Measurements from ENCODE around the gene ISYNA1.

The ISYNA1 gene

DNA sequence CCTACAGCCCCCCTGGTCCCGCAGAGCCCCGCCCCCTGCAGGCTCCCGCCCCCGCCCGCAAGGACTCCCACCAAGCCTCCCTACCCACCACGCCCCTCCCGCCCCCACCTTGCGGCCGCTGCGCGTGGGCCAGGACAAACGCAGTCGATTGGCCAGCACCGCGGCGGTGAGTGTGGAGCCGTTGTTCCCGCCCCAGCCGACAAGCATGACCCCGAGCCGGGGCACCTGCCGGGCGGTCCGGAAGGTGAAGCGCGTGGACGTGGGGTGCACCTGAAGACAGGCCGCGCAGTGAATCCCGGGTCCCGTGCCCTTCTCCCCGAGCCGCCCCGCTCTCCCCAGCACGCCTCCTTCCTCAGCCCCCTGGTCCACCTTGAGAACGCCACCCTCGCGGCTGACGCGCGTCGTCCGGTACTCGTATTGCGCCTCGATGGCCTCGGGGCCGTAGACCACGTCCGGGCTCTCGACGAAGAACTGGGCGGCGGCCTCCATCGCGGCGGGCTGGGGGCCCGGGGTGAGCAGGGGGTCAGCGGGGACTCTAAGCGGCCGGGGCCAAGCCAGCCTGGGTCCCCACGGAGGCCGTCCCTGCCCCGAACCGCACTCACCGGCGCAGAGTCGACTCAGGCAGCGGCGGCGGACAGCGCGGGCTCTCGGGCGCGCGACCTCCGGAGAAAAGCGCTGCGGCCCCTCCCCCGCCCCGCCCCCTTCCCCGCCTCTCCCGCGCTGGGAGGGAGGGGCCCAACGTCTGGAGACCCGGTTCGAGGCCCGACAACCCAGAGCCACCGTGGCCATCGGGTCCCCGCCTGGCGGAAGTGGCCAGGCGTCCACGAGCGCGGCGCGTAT is at the start of gene ISYNA1:
ISYNA1 (minus strand) TSS at position 643 of the 840 bp plus-strand sequence; CDS start at position 489, 154 bp downstream.
- in situ Hi-C loops (cut with MboI; ENCODE audit: low sequenced_read_pairs, unreplicated experiment), result no loop called here
- no peak for TF ChIP-seq CTCF (IDR thresholded peaks at IDR 0.05; ENCODE audit: borderline replicate concordance, control extremely low read depth, extremely low read depth, insufficient read depth, missing control alignments)
- DNase-seq (ENCODE audit: low spot score), result peak; percentile 82

DNA sequence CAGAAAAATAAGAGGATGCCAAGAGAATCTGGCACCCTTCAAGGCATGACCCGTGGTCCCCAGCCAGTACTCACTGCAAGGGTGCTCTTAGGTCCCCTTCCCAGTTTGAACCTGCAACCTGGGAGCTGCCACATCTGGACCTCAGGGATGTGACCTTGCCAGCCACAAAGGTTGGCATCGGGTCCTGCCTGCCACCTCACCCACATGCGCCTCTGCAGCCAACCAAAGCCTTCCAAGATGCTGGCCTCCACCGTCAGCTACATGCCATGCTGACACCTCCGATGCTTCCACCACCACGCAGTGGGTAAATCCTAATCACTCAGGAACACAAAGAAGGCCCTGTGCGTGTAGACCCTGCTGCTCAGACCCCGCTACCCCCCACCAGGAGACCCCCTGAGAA is 48.8 kb upstream of the ISYNA1 start:
- no peak for TF ChIP-seq CTCF (IDR thresholded peaks at IDR 0.05; ENCODE audit: borderline replicate concordance, control extremely low read depth, extremely low read depth, insufficient read depth, missing control alignments)
- DNase-seq (ENCODE audit: low spot score), result no peak
- in situ Hi-C loops (cut with MboI; ENCODE audit: low sequenced_read_pairs, unreplicated experiment), result no loop called here

GRCh38 chr19:18484992-18485391 is 47.1 kb upstream of the ISYNA1 start:
- TF ChIP-seq CTCF (IDR thresholded peaks at IDR 0.05; ENCODE audit: borderline replicate concordance, control extremely low read depth, extremely low read depth, insufficient read depth, missing control alignments), result no peak
- no peak for DNase-seq (ENCODE audit: low spot score)
- in situ Hi-C loops (cut with MboI; ENCODE audit: low sequenced_read_pairs, unreplicated experiment), result no loop called here

DNA sequence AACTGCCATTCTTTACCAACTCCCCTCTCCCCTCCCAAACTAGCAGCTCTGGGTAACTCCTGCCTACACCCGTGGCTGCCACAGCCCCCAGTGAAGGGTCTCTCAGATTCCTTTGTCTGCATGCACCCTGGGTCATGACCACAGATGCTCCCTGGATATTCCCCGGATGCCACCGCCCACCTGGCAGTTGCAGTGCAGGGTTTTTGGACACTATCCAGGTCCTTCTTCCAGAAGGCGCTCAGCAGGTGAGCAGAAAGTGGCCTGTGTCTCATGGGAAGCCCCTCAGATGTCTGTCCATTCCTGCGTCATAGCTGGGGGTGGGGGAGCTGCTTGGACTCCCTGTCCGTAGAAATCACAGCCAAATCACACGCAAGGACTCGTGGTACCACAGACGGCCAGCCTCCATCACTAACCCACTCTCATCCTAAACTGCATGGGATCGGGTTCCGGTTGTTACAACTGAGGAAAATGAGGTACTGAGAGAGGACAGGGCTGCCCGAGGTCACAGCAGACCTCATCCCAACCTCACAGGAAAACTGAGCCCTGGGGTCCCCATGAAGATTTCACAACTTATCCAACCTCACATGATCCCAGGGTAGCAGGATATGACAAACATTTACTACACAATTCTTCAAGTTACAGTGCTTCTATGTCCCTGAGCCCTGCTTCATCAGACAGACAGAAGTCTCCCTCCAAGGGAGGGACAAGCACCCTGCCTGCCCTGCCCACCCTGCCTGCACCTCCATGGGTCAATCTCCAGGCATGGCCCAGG is 45.4 kb upstream of the ISYNA1 start:
- no peak for TF ChIP-seq CTCF (IDR thresholded peaks at IDR 0.05; ENCODE audit: borderline replicate concordance, control extremely low read depth, extremely low read depth, insufficient read depth, missing control alignments)
- in situ Hi-C loops (cut with MboI; ENCODE audit: low sequenced_read_pairs, unreplicated experiment), result no loop called here
- no peak for DNase-seq (ENCODE audit: low spot score)

DNA sequence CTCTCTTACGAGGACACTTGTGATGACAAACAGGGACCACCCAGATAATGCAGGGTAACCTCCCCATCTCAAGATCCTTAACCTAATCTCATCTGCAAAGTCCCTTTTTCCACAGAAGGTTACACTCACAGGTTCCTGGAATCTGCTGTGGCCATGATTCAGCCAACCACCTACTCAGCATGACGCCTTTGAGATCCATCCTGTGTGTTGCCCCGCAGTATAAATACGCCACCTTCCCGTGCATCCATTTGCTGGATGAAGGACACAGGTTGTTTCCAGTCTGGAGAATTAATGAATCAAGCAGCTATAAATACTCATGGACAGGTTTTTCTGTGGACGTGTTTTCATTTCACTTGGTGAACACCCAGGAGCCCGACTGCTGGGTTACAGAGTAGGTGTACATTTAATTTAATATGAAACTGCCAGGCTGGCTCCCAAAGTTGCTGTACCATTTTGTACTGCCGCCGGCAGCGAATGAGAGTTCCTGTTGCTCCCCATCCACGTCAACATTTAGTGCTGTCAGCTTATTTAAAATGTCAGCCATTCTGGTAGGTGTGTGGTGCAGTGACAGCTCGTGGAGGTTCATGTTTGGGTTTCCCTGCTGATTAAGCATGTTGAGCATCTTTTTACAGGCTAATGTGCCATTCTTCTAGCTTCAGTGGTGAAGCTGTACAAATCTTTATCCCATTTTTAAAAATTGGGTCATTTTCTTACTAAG is 43.7 kb upstream of the ISYNA1 start:
- in situ Hi-C loops (cut with MboI; ENCODE audit: low sequenced_read_pairs, unreplicated experiment), result no loop called here
- no peak for TF ChIP-seq CTCF (IDR thresholded peaks at IDR 0.05; ENCODE audit: borderline replicate concordance, control extremely low read depth, extremely low read depth, insufficient read depth, missing control alignments)
- DNase-seq (ENCODE audit: low spot score), result no peak

GRCh38 chr19:18480006-18480691 is 42.2 kb upstream of the ISYNA1 start:
- TF ChIP-seq CTCF (IDR thresholded peaks at IDR 0.05; ENCODE audit: borderline replicate concordance, control extremely low read depth, extremely low read depth, insufficient read depth, missing control alignments), result no peak
- no peak for DNase-seq (ENCODE audit: low spot score)
- in situ Hi-C loops (cut with MboI; ENCODE audit: low sequenced_read_pairs, unreplicated experiment), result no loop called here
